Right lung (tissue), 10 donors: ENCODE results near the gene MYCBP2. TPM values are rescaled to one million over a fixed set of nuclear protein-coding genes. Genes with fewer than 3 reads are reported as not detected.
"Not testable (repeated sequence)": the region's sequence is repeated elsewhere in the genome, so short reads cannot be mapped to it uniquely, and the experiment has no call there.

Source experiments
- DNase-seq, 2 donors: peaks; one replicate each; pipeline ENCODE4 v3.0.0-alpha.2; 2013
- long read RNA-seq, 8 donors: transcript quantifications; one replicate each; lab custom pipeline, GENCODE V29; 2026
- polyA plus RNA-seq, 5 donors: library from polyadenylated mRNA; unstranded; fragments of 120-200 nt; gene quantifications; one replicate each; pipeline versions ENCODE4 v1.2.1 to v1.2.3, GENCODE V29; 2013; ENCODE audit warnings: inconsistent platforms in 1 of 5, low replicate concordance in 1 of 5; ENCODE audit not compliant: insufficient read length in 5 of 5, insufficient read depth in 1 of 5

Gene MYCBP2, protein sequence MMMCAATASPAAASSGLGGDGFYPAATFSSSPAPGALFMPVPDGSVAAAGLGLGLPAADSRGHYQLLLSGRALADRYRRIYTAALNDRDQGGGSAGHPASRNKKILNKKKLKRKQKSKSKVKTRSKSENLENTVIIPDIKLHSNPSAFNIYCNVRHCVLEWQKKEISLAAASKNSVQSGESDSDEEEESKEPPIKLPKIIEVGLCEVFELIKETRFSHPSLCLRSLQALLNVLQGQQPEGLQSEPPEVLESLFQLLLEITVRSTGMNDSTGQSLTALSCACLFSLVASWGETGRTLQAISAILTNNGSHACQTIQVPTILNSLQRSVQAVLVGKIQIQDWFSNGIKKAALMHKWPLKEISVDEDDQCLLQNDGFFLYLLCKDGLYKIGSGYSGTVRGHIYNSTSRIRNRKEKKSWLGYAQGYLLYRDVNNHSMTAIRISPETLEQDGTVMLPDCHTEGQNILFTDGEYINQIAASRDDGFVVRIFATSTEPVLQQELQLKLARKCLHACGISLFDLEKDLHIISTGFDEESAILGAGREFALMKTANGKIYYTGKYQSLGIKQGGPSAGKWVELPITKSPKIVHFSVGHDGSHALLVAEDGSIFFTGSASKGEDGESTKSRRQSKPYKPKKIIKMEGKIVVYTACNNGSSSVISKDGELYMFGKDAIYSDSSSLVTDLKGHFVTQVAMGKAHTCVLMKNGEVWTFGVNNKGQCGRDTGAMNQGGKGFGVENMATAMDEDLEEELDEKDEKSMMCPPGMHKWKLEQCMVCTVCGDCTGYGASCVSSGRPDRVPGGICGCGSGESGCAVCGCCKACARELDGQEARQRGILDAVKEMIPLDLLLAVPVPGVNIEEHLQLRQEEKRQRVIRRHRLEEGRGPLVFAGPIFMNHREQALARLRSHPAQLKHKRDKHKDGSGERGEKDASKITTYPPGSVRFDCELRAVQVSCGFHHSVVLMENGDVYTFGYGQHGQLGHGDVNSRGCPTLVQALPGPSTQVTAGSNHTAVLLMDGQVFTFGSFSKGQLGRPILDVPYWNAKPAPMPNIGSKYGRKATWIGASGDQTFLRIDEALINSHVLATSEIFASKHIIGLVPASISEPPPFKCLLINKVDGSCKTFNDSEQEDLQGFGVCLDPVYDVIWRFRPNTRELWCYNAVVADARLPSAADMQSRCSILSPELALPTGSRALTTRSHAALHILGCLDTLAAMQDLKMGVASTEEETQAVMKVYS (N-terminal part only)
- 10 to 100 TPM; 57.6 to 77.4 (median 69.5) TPM for polyA plus RNA-seq
- long read RNA-seq, donor 1, partial matches to known transcripts = 7 of 9 reads
- long read RNA-seq, donor 1, other reads (novel, unspliced or antisense) = 0 of 9 reads
- long read RNA-seq, donor 2, partial matches to known transcripts = 5 of 5 reads
- long read RNA-seq, donor 2, other reads (novel, unspliced or antisense) = 0 of 5 reads
- long read RNA-seq, donor 3, partial matches to known transcripts = 7 of 9 reads
- long read RNA-seq, donor 3, other reads (novel, unspliced or antisense) = 0 of 9 reads
- long read RNA-seq, donor 4, partial matches to known transcripts = 10 of 12 reads
- long read RNA-seq, donor 4, other reads (novel, unspliced or antisense) = 0 of 12 reads
- long read RNA-seq, donor 5, partial matches to known transcripts = 13 of 16 reads
- long read RNA-seq, donor 5, other reads (novel, unspliced or antisense) = 0 of 16 reads
- long read RNA-seq, donor 6, partial matches to known transcripts = 12 of 12 reads
- long read RNA-seq, donor 6, other reads (novel, unspliced or antisense) = 0 of 12 reads
- long read RNA-seq, donor 7, partial matches to known transcripts = 10 of 11 reads
- long read RNA-seq, donor 7, other reads (novel, unspliced or antisense) = 0 of 11 reads
- long read RNA-seq, donor 8, partial matches to known transcripts = 0 of 2 reads
- long read RNA-seq, donor 8, other reads (novel, unspliced or antisense) = 0 of 2 reads

DNA sequence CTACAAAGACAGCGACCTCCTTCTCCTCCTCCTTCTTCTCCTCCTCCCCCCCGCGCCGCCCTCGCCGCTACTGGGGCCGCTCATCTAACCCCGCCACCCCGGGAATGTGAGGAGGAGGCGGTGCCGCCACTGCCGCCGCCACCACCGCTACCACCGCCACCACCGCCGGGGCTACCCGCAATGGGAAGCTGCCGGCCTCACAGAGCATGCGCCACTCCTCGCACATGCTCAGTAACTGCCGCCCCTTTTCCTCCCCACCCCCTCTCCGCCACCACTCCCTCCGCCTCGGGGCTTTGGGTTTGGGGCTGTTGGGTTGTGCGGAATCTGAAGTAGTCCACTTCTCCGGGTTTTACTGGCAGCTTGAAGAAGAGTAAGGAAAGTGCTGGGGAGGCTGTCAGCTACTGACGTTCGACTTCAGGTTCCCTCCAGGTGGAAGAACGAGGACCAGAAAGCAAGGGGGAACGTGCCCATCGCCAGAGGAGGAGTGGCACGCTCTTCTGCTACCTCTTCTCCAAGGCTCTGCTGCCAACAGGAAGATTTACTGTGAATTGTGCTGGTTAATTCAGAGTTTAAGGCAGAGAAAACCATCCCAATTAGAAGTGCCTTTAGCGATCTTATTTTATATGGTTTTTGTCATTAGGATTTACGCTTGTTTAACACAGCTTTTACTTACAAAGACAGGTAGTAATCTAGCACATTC, at the start of gene MYCBP2:
TSS of gene MYCBP2 (minus strand) at position 190 of the 700 bp plus-strand sequence. CDS start 319 bp downstream, outside the sequence.
- DNase-seq = peak; percentile 97 to 98

DNA sequence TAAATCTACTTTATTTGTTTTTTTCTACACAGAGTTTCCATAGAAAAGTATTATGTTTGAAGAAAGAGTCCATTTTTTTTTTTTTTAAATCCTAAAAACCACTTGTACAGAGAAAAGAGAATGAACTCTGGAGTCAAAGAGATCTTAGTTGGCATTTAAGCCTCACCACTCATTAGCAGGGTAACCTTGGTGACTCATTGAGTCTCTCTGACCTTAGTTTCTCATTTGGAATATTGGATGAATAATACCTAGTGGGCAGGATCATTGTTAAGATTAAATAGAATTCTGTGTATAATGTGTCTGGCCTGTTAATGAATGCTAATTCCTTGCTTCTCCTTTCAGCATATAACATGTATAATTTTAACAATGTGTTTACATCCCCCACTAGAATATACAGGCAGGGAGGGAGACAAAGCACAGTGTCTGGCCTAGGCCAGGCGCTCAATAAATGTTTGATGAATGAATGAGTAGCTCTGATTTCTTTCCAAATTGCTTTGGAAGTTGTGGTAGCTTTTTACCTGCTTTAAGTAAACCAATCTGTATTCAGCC, 48.7 kb upstream of the MYCBP2 start:
- no peak for DNase-seq

DNA sequence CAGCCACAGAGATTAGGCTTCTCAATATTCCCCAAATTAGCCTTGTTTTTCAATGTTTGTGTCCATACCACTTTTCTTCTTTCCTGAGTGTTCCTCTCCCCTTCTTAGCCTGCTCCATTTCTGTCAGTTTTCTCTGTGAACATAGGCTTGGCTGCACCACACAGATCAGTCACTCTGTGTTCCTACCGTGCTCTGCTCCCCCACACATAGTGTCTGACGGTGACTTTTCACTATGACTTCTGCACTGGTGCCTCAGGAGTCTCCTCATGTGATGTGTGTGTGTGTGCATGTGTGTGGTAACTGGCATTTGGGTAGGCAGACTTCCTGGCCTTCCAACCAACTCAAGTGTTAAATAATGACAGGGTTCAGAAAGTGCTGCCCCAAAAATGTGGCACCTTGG, 47.9 kb upstream of the MYCBP2 start:
- no peak for DNase-seq

DNA sequence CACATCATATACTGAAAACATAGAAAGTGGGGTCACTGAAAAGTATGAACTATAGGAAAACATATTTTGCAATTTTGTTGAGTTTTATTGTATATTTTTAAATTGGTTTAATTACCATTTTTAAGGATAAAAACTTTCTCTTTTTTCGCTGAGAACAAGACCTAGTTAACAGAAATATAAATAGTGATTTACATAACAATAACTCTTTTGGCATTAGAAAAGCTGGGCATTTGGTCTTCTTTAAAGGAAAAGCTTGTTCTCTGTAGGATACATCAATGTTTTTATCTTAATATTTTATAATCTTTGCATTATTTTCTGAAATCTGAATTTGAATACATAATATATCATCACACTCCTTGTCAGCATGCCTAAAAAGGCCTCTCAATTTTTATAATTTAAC, 47.4 kb upstream of the MYCBP2 start:
- DNase-seq = no peak

DNA sequence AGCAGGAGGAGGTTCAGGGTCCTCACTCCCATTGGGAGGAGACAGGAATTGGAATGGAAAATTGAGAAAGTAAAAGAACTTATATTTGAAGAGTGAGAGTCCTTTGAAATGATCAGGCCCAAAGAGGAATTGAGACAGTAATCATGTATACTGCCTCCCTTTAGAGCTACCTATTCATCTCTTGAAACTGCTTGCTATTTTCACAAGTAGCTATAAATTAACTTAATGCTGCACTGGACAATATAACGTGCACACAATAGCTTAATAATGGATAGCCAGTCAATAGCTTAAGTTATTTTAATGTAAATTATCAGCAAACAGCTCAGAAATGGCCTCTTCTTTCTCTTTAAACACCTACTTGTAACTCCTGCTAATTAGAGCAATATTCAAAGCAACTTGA, 46.6 kb upstream of the MYCBP2 start:
- no peak for DNase-seq

DNA sequence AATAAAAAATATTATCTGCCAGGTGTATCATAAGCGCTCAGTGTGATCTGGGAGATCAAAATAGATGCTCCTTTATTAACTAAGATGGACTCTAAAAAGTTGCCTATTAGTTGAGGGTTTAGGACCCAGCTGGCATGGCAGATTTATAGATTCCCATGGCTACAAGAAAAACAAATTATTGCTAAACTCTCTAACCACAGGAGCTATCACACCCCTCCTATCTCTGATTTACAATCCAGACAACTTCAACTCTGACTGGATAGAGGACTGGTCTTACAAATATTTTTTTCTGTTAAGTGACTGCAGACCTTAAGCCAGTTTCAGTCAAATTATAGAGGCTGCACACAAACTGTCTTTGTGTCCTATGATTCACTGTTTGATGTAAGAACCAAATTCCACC, 45.4 kb upstream of the MYCBP2 start:
- no peak for DNase-seq

DNA sequence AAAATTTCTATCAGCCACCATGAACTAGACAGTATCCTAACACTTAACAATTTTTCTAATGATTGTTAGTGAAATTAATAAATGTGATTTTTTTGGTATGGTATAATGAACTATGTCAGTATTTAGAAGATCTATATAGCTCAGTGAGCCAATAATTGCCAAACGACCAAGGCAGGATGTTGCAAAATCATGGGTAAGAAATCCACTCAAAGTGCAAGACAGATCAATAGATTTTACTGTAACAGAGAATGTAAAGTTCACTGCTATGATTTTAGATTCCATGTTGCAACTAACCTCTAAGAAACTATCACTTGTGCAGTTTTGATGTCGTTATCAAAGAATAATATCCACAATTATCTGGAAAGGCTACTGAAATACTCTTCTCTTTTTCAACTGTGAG, 44.0 kb upstream of the MYCBP2 start:
- DNase-seq = no peak

DNA sequence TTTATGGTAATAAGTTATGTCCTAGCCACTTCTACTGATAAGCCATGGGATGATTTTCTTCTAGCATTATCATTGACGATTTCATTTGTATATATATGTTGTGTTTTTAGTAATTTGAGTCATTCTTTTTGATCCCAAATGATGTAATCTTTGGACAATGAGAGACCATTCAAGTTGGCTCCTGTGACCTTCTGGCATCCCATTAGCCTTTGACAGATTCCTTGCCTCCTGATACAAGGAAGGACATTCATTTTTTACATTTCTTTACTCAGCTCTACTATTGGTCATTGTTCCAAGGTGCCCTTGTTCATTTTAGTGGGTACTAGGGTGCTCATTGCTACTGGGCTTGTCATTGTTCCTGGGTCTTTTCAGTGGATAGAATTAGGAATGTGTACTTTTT, 35.3 kb upstream of the MYCBP2 start:
- DNase-seq = no peak

DNA sequence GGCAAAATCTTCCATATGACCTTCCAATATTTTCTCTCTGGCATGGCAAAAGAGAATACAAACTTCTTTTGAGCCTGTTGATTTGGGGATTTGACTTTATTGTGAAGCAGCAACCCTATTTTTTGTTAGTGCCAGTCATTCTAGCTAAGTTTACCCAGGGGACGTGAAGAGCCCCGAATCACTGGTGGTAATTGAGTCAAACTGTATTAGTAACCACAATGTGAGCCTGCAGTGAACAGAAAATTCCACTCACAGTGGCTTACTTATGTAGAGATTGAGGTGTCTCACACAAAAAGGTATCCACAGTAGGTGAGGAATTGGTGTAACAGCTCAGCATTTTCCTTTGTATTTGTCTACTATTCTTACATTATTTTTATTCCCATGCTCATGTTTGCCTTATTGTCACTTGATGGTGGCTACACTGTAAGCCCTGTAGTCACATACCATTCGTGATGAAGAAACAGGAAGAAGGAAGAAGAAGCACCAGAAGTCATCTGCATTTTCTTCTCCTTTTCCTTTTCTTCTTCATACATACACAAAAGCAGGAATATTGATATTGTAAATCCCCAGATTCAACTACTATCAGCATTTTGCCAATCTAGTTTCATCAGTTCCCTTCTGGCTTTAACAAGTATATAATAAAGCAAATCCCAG, 33.3 kb upstream of the MYCBP2 start:
- no peak for DNase-seq

DNA sequence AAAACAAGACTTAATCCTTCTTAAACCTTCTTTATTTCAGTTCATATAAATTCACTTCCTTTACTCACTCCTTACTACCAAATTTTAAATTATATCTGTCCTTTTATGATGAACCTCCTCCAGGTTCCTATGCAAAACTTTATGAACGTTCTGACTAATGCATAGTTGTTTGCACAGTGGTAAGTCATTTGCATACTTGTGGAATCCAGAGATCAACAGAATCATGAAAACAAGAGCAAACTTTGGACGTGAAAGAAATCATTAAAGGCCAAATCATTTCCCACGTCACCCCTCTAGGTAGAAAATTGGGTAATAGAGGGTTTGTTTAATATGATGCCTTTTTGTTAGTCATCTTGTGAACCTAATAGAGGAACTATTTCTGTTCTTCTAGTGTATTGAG, 32.3 kb upstream of the MYCBP2 start:
- no peak for DNase-seq

DNA sequence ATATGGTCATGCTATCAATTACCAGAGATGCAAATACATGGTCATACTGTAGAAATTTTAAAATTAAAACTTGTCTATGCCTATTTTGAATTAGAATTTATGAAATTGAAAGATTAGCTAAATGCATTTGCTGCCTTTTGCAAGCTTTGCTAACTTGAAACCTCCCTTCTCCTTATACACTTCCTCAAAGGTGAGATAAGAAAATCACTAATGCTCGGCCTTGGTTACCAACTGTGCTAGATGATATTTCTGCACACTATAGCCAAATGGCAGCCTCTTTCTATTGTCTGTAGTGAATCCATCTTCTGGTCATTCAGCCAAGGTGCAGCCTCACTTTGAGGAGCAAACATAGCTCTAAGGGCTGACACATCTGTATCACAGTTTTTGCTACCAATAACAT, 31.1 kb upstream of the MYCBP2 start:
- DNase-seq = no peak

DNA sequence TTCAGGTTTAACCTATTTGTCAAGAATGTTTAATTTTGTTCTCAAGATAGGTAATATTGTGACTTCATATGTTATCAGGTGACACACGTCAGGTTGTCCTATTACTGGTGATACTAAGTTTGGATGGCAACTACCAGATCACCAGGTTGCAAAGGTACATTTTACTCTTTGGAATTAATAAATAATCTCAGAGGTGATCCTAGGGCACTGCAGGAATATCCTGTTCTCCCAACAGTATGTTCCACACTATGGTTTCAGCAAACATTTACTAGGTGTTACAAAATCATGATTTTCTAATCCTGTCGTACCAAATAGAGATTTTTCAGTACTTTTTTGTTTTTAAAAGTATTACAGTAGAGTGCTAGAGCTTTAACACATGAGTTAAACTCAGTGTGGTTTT, 29.3 kb upstream of the MYCBP2 start:
- DNase-seq = no peak

DNA sequence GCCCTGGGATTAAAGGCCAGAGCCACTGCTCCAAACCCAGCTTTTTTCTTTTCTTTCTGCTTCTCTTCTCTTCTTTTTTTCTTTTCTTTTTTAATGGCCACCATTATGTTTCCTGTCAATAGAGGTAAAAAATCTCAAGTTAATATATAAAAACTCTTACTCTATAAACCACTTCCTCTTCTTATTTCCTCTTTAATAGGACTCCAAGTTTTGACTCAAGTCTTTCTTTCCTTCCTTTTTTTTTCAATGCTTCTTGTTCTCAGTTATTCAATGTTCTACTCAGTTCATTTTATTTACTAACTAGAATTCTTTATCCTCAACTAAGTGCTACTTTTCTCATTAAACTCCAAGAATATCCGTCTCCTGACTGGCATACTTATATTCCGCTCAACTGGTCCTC, 27.1 kb upstream of the MYCBP2 start:
- DNase-seq = no peak

DNA sequence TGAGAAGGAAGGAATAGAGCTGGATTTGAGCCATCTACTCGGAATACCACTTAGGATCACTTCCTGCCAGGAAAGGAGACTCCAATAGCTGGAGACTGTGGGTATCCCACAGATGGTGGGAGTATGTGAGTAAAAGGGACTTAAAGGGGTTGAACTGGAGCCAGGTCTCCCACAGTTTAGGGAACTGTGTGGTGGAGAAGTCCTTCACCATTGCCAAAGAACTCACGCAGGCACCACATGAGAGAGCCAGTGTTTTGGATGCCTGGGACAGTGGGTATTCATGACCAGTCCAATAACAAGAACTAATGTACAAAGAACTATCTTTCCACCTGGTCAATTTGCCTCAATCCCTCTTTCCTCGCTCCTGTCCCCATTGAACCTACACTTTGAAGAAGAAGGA, 24.4 kb upstream of the MYCBP2 start:
- DNase-seq = no peak

DNA sequence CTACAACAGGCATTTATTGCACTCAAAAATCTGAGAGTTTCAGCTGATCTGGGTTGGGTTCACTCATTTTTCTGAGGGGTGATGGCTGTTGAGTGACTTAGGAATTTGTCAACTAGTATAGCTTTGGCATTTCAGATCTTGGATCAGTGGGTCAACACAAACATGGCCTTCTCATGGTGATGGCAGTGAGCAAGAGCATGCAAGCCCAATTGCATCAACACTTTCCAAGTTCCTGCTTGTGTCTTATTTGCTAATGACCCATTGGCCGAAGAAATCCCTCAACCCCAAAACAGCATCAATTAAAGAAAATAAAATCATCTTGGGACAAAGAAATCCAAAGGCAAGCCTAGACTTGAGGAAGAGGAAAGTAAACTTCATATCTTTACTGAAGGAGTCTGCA, 23.9 kb upstream of the MYCBP2 start:
- DNase-seq = no peak

DNA sequence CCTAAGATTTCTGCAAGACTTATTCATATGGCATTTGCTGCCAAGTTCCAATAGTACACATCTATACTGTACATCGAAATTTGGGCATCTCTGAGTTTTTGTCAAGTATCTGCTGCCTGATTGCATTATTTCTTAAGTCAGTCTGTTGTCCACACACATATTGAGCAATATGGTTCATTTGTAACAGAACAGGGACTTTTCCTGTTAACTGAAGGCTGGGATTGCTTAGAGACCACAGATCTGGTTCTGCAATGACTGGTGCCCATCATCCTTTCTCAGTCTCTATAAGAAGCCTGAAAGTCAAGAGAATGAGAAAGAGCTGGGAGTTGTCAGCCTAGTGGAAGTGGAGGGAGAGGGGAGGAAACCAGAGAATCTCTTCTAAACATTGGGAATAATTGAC, 22.5 kb upstream of the MYCBP2 start:
- no peak for DNase-seq

DNA sequence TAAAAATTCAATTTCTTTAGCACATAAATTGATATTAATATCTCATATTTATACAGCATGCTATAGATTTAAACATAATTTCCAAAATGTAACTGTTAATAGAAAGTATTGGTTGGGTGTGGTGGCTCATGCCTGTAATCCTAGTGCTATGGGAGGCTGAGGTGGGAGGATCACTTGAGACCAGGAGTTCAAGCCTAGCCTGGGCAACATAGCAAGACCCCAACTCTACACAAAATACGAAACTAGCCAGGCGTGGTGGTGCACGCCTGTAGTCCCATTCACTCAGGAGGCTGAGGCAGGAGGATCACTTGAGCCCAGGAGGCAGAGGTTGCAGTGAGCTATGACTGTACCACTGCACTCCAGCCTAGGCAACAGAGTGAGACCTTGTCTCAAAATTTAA, 20.5 kb upstream of the MYCBP2 start:
- DNase-seq = not testable (repeated sequence)

DNA sequence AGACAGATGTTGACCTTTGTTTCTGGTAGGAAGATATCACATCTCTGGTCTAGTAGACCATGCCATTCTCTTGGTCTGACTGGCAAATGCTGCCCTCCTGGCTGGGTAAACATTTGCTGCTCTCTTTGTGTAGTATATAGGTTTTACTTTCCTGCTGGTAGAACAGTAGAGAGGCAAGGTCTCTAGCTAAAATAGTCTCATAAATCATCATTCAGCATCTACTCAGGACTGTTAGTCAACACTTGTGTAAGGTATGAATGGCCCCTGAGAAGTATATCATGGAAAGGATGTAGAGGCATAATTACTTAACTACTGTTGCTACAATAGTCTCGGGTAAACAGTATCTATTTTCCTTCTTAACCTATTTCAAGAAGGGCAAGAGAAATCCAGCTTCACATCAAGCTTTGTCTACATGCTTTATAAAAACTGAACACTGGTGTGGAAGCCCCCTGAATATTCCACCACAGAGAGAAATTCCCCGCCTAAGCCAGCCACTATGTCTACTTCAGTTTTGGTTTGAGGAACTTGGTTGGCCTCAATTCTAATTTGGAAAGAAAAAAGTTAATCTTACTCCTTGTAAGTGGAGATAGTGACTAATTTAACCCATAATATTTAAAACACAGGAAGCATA, 18.4 kb upstream of the MYCBP2 start:
- DNase-seq = no peak

DNA sequence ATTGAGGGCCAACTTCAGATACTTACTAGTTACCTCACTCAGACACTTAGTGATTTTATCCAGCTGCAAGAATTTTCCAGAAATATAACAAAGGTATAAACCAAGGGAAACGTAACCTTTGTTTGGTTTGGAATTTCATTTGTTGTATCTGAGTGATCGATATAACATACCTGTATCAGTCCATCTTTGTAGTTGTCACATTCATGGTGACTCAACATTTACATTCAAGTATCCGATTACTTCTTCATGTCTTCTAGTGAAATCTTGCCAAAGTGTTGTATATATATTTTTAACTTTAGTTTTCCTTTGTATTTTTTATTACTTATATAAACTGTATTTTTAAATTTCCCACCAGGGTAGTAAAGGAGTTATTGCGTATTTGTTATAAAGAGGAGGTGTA, 16.9 kb upstream of the MYCBP2 start:
- no peak for DNase-seq
